ENCODE data around the gene SPX. TPM values are rescaled to one million over a fixed set of nuclear protein-coding genes. Genes with fewer than 3 reads are reported as not detected.

SPX gene
- total RNA-seq, 1 donor from 2014 or later = 15.7 TPM

DNA sequence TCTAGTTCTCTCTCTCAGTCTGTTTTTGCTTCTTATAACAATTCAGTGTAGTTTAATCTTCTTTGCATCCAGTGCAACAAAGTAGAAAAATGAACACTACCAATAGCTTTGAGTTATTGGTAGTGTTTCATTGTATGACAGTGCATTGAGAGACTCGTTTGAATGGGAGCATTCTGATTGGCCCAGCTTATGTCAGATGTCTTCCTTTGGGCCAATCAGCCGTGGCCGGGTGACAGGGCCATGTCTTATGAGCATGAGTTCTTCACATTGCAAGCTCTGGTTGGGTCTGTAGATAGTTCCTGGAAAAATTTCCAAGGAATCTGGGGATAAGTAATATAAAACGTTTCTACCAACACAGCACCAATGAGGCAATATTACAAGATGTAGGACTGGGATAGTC, 42.0 kb downstream of the SPX start:
- DNase-seq = no peak
- intact Hi-C loops (cut with micrococcal nuclease) = no loop called here
- no peak for ATAC-seq

DNA sequence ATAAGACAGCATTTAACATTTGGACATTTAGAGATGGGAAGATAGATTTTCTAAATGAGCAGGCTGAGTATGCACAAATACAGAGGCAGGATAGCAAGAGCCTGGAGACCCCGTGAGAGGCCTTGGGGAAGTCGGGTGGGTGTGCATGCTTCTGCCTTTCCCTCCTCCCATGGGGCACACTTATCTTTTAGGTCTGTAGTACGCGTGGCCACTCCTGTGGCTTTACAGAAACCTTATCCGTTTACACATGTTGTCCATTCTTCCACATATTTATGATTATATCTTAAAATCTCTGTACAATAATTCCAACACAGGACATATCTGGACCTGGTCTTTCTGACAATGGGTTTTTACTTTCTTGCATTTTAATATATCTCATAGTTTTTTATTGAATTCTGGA, 45.0 kb downstream of the SPX start:
- intact Hi-C loops (cut with micrococcal nuclease) = no loop called here
- no peak for ATAC-seq

DNA sequence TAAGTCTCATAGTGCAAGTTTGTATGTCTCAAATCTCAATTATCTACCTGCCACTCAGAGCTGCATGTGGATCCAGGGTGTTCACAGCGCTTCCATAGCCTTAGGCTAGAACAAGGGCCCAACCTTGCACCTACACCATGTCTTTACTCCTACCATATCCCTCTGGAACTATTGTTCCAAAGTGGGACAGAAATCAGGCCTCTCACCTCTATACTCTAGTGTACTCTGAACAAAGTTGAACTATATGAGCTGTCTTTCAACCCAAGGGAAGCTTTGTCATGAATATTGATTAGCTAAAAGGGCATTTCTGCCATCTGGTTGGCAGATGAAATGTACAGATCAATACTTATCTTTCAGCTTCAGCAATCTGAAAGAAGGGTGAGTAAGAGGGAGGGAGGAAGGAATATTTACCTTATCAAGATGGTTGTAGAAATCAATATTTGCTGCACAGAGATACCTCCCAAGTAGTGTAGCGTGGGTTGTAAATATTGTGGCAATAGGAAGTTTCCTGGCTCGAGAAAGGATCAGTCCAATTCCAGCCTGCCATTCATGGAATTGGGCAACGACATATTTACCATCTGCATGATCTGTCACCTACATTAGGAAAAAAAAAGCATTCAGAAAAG, 47.8 kb downstream of the SPX start:
- intact Hi-C loops (cut with micrococcal nuclease) = no loop called here
- DNase-seq (no peak), ATAC-seq (no peak)

More for the DNA sequence above, 45.0 kb downstream of the SPX start:
- DNase-seq = no peak

DNA sequence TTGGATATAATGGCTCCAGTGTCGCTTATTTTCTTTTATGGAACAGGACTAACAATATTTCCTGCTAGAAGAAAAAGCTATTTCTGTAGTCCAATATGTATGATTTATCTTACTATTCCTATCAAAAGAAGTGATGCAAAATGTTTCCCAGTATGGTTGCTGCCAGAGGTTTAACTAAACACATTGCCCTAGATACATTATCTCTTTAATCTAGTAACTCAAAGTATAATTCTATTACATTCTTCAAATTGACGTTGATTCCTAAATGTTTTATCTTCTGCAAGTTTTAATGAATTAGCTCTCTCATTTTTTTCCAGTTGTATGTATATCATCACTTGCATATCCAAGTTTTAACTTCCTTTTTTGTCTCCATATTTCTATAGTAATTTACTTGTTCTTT, 50.3 kb downstream of the SPX start:
- DNase-seq = no peak
- intact Hi-C loops (cut with micrococcal nuclease) = no loop called here
- no peak for ATAC-seq

DNA sequence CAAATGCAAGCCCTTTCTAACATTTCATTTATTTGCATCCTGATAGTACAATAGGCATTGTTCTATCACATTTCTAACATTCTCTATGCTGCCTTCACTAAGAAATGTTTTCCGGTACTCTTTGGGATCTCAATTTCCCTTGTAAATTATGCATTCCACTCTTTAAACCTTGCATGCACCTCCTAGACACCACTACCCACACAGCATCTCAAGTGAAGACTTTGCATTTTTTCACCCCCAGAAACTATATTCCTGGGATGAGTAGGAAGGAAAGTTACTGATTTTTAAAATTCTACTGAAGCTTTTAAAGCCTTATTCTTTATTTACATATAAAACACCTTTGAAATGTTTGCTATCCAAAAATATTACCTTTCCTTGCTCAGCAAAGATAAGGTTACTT, 51.4 kb downstream of the SPX start:
- ATAC-seq = no peak
- no peak for DNase-seq
- intact Hi-C loops (cut with micrococcal nuclease) = no loop called here

DNA sequence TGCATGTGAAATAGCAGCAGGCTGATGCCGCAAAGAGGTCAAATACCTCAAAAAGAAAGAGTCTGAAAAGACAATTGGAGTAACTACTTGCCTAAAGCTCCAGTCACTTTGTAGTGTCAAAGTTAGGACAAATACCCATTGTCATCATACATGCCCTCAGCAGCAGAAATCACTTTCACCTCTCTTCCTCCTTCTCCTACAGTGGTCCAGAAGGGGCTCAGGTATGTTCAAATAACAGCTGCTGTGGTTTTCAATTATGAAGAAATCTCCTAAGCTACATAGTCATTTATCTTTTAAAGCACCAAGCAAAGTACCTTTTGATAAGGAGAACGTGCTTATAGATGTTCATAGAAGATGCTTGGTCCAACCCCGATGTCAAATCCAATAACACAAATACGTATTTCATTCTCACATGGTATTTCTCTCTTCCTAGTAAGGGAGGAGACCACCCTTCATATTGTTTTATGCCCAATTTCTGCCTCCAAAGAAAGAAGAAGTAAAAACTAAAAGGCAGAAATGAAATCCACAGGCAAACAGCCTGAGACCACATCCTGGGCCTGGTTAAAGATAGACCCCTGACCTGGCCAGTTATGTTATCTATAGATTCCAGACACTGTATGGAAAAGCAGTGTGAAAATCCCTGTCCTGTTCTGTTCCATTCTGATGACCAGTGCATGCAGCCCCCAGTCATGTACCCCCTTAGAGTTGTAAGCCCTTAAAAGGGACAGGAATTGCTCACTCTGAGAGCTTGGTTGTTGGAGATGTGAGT, 54.8 kb downstream of the SPX start:
- intact Hi-C loops (cut with micrococcal nuclease) = no loop called here
- DNase-seq (no peak), ATAC-seq (no peak)

Other genes starting within 250 kb of the SPX start
- gene SLCO1A2, start 191.4 kb upstream of the SPX start, total RNA-seq = not detected
- gene IAPP, start 153.4 kb upstream of the SPX start, total RNA-seq = not detected
- gene PYROXD1, start 88.6 kb upstream of the SPX start, total RNA-seq = 16.0 TPM
- gene RECQL, start 24.7 kb upstream of the SPX start, total RNA-seq = 21.4 TPM
- gene GOLT1B, start 24.5 kb upstream of the SPX start, total RNA-seq = 14.8 TPM
- not detected for gene GYS2, start 78.6 kb downstream of the SPX start, total RNA-seq
- 2,127 TPM for gene LDHB, start 131.5 kb downstream of the SPX start, total RNA-seq
- gene KCNJ8, start 248.4 kb downstream of the SPX start, total RNA-seq = 55.5 TPM